SH-SY5Y (cell line): ENCODE results near the gene ADA.

Experiments
- GATA2 ChIP-seq: IDR thresholded peaks from 2 replicates; pipeline ENCODE4 v1.6.1; 2011; ENCODE audit warnings: mild to moderate bottlenecking, low read depth, low read length
- GATA3 ChIP-seq: IDR thresholded peaks from 2 replicates; pipeline ENCODE4 v1.6.1; 2011; ENCODE audit warnings: low read depth, mild to moderate bottlenecking, low read length, moderate library complexity

- TF ChIP-seq GATA2 (no peak), GATA3 (no peak)
These were observed 60.3 kb downstream of the ADA start for GRCh38 chr20:44590980-44591778.
